Measurements from ENCODE around the gene CA5A.
"Not testable (repeated sequence)": the region's sequence is repeated elsewhere in the genome, so short reads cannot be mapped to it uniquely, and the experiment has no call there.

The CA5A gene

DNA sequence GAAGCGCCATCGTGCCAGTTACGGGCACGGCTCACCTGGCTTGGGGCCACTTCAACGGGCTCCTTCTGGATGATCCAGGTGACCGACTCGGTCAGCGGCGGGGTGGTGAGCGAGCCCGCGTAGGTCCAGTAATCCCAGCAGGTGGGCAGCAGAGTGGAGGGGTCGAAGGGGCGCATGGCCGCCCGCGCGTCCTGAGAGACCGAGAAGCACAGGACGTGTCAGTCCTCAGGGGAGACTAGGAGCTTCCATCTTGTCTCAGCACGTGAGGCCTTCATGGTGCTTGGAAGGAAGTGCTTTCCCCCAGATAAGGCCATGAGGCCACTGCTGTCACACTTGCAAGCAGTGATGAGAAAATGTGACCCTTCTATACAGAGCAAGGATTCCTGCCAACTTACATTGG, 44.6 kb downstream of the CA5A start:
- DNase-seq, result no peak

- not testable (repeated sequence) for DNase-seq
Observed at GRCh38 chr16:87889762-87890161, 46.6 kb downstream of the CA5A start.

DNA sequence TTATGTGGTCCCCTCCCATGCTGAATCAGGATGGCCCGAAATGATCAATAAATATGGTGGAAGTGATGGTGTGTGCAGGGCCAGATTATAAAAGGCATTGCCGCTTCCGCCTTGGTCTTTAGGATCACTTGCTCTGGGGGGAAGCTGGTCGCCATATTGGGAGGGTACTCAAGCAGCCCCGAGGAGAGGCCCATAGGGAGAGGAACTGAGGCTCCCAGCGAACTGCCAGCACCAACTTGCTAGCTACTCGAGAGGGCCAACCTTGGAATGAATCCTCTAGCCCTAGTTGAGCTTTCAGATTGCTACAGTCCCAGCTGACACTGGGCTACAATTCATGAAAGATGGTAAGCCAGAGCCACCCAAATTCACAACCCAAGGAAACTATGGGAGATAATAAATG, 48.0 kb downstream of the CA5A start:
- not testable (repeated sequence) for DNase-seq

DNA sequence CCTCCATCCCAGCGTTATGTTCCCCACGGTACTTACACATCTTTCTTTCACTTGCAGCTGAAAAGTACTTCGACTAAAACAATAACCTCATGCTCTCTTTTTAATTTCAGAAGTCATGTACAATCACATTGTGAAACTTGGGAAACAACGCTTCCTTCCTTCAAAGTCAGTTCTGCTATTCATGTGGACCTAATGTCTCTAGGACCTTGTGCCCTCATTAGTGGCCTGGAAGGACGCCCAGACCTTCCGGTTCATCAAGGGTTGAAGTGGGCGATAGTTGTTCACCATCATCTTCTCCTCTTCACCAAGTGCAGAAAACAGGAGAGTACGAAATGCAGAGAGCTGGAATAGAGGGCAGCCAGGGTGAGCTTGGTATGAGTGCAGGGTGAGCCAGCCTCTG, 48.4 kb downstream of the CA5A start:
- not testable (repeated sequence) for DNase-seq

- DNase-seq, result not testable (repeated sequence)
Observed at GRCh38 chr16:87885371-87885967, 50.9 kb downstream of the CA5A start.

- no peak for DNase-seq
Observed at GRCh38 chr16:87882436-87883019, 53.8 kb downstream of the CA5A start.

DNA sequence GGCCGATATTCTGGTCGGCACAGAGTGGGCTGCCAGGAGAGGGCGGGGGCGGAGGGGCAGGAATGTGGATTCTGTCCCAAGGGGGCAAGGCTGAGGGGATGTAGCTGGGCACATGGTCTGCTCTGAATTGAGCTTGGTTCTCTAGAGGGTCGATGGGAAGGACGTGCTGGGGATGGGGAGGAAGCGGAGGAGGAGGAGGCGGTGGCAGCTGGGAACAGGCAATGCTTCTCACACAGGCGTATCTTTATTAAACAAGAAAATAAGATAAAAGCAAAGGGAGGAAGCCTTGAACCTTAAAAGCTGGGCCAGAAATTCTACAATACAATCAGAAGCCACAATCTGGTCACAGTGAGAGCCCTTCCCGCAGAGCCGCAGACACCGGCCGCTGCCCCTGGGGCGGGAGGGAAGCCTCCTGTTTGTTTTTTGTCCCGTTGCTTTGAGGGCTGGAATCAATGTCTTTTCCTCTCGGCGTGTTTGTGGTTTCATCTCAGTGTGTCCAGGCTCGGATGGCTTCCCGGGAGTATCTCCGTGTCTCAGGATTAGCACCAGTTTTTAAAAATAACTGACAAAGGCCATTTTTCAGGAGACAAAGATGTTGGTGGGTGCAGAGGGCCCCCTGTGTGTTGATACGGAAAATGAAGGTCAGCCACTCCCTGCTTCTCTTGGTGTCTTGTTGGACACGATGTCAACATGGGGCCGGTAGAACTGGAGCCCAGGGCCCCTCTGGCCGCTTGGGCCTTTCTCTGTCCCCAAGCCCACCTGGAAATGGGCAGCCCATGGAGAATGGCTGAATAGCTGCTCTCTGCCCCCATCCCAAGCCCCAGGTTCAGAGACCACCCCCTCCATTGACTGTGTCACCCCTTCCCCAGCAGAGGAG, 54.8 kb downstream of the CA5A start:
- DNase-seq, result no peak

DNA sequence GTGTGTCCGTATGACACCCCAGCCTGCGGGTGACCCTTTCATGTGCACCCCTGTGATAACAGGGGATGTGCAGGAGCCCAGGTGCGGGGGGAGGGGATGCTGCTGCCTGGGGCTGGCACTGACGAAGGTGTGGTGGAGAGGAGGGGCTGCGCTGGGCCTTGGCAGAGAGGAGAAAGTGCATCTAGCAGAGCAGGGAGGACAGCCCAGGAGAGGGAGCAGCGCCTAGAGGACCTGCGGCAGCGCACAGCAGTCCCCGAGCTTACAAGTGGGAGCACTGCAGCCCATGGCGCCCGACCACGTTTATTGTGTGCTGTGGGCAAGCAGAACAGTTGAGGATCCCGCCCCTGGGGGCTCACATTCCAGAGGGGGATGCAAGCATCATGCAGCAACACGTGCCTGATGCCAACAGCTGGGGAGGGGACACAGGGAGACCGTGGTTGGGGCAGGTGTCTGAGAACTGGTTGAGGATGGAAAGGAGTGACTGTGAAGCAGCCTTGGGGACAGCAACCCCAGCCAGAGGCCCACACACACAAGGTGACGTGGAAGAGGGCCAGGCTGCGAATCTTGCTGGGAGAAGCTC, 56.1 kb downstream of the CA5A start:
- DNase-seq, result no peak

DNA sequence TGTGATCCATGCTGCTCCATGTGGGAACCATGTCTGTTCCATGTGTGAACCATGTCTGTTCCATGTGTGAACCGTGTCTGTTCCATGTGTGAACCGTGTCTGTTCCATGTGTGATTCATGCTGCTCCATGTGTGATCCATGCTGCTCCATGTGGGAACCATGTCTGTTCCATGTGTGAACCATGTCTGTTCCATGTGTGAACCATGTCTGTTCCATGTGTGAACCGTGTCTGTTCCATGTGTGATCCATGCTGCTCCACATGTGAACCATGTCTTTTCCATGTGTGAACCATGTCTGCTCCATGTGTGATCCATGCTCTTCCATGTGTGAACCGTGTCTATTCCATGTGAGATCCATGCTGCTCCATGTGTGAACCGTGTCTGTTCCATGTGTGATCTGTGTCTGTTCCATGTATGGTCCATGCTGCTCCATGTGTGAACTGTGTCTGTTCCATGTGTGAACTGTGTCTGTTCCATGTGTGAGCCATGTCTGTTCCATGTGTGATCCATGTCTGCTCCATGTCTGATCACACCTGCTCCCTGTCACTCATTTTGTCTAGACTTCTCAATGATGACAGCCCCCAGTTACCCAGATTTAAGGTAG, 56.8 kb downstream of the CA5A start:
- DNase-seq, result not testable (repeated sequence)

- no peak for DNase-seq
Observed at GRCh38 chr16:87878704-87879103, 57.6 kb downstream of the CA5A start.

DNA sequence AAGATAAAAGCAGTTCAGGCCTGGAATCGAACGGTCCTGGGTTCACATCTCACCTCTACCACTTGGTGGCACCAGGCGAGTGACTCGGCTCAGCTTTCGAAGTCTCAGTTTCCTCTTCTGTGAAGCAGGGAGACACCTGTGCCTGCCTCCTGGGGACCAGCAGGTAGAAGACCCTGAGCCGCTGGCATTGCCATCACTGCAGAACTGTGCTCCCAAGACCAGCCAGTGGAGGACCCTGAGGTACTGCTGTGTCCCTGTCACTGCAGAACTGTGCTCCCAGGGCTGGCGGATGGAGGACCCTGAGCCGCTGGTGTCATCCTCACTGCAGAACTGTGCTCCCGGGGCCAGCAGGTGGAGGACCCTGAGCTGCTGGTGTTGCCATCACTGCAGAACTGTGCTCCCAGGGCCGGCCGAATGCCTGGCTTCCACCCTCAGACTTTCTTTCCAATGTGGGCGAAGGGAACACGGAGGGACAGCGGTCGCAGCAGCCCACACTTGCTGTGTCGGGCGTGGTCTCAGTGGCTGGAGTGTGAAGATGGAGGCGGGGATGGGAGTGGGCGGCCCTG, 58.3 kb downstream of the CA5A start:
- DNase-seq, result no peak

DNA sequence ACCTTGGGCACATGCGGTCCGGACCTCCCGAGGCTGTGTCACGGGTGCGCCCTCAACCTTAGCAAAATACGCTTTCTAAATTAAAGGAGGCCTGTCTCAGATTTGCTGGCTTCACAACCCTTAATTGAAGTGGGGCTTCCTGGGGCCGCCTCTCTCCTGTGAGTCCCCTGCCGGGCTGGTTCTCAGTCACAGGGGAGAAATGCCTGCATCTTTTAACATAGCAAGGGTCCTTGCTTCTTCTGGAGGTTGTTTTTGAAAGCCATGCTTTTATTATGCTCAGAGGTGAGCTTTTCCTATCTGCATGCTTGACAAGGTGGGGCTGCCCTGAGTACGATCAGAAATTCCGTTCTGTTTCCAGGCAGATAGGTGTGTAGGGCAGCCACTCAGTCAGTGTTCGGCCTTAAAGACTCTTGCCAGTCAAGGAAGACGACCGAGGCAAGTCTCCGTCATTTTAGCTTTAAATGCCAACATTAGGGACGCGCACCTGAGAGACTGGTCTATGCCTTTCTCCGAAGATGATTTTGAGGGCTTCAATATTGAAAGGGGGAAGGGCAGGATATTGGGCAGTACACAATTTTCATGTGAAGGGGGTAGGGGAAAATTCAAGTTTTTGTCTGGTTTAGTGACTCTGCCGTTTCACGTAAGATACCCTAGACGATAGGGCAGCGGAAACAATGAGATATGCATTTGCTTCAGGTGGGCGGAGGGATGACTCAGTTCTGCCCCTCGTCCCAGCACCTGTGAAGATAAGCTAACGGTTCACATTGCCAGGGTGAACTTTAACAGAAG, 61.5 kb downstream of the CA5A start:
- DNase-seq, result no peak

GRCh38 chr16:87870418-87871291, 65.7 kb downstream of the CA5A start:
- DNase-seq, result not testable (repeated sequence)

GRCh38 chr16:87869879-87870417, 66.4 kb downstream of the CA5A start:
- DNase-seq, result not testable (repeated sequence)

- not testable (repeated sequence) for DNase-seq
Observed at GRCh38 chr16:87869061-87869878, 67.1 kb downstream of the CA5A start, which contains the start of gene SLC7A5. TSS of gene SLC7A5 (minus strand) at chr16:87869507. CDS start at chr16:87869422, 85 bp downstream.

GRCh38 chr16:87868254-87869029, 67.9 kb downstream of the CA5A start:
- not testable (repeated sequence) for DNase-seq

DNA sequence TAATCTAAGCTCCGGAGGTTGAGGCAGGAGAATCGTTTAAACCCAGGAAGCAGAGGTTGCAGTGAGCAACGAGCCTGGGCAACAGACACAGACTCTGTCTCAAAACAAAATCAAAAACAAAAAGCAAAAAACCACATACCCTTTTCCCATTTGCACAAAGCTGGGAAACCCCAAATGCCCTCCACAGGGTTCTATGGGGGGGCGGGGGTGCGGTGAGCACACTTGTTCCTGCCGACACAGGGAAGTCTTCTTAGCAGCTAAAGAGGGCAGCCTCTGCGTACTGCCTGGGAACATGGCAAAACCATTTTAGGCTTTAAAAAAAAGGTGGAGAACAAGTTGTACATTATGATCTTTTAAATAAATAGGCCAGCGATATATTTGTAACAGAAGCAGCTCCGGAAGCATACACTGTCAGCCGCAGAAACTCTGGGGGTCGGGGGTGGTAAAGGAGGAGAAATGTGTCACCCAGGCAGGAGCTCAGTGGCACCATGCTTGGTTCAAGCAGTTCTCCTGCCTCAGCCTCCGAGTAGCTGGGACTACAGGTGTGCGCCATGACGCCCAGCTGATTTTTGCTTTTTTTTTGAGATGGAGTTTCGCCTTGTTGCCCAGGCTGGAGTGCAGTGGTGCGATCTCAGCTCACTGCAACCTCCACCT, 70.3 kb downstream of the CA5A start:
- not testable (repeated sequence) for DNase-seq

DNA sequence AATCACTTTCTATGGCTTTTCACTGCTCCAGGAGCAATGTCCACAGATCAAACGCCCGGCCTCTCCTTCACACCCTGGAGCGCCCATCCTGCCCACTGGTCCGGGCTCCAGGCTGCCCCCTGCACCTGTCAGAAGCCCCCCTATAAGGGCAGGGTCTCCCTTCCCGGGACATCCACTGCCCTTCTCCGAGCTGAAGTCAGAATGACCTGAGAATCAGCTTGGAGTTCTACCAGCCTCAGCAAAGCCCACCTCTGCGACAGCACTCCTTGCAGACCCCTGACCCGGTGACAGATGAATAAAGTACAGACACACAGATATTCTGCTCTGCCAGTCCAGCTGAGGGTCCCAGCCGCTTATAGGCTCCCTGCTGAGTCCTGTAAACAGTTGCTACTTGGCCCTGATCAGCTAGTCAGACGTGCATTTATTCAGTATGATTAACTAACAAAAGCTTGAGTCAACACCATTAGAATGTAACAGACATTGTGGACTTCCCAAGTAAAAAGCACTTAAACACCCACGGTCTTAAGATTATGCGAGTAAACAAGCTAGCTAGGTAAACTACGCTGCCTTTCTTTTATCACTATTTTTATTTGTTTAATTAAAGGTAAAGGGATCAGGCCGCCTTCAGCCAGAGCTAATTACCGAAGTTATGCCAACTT, 71.9 kb downstream of the CA5A start:
- DNase-seq, result no peak
